LoVo (cell line): ENCODE measurements around the gene SYT9.

Source experiments
- DNase-seq: peaks from one replicate; pipeline ENCODE4 v3.0.0-alpha.2; 2016; ENCODE audit warnings: low spot score

SYT9 gene

DNA sequence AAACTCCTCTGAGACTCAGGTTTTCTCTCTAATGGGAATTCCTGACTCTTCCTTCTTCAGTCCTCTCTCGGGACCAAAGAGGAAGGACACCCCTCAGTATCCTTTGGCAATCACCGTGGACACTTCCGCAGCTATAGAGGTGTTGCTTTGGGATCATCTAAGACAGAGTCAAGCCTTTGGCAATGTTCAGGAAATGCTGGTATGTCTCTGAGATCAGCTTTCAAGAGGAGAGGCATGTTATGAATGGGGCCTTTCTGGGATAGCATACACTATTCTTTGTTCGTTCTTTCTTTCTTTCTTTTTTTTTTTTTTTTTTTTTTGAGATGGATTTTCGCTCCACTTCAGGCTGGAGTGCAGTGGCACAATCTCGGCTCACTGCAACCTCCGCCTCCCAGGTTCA lies 219.4 kb downstream of the SYT9 start:
- no peak for DNase-seq

DNA sequence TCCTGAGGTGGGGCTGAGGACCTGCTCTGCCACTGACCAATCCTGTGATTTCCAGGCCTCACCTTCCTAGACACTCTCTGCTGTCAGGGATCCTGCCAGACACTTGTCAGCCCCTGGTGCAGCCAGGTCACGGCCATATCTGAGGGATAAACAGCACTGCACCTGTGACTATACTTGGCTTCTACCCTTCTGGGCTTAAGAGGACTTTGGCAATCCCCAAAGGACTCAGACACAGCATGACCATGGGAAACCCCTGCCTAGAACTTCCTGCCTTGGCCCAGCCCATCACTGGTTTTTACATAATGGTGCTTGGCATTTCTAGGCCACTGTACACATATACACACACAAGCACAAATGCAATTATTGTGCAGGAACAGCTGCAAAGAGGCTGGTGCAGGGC lies 222.0 kb downstream of the SYT9 start:
- no peak for DNase-seq

DNA sequence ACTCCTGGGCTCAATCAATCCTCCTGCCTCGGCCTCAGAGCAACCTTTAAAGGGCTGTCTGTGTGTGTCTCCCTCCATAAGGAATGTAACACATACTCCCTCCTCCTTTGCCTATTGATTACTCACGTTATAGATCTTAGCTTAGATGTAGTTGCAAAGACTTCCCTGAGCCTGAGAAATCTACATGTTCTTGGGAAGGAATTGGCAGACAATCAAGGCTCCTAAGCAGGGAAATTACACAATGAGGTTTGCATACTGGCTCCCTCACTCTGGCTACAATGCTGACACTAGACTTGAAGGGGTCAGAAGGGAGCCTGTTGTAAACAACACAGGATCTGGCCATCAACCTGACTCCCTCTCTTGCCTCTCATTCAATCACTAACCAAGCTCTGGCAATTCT lies 228.4 kb downstream of the SYT9 start:
- DNase-seq: no peak

DNA sequence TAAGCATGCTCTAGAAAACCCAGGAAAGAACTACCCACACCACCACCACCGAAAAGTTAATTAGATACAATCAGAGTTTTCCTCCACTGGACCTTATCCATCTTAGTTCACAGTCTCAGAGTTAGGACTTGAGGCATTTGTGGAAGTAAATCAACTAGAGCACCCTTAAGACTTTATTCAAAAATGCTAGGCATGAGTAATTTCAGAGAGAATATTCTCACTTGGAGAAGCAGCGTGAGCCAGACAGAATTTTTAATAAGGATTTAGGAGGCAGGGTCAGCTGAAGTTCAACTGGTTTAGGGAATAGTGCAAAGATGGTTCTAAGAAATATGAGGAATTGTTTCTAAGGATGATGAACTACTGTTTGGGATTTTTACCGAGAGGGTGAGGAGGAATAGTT lies 232.4 kb downstream of the SYT9 start:
- no peak for DNase-seq

DNA sequence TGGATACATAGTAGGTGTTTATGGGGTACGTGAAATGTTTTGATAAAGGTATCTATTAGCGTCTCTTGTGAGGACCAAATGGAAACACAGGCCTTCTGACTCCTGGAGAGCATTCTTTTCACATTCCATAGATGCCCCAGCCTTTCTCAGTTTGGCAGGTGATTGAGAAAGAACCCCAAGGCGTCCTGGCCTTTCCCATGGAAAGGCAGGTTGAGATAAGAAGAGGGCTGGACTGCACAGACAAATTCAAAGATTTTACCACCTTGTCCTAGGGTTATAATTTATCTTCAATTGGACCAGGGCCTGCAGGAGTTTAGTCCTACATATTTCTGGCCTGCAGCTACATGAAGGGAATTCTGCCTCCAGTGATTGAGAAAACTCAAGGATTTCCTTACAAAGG lies 232.9 kb downstream of the SYT9 start:
- DNase-seq: no peak

DNA sequence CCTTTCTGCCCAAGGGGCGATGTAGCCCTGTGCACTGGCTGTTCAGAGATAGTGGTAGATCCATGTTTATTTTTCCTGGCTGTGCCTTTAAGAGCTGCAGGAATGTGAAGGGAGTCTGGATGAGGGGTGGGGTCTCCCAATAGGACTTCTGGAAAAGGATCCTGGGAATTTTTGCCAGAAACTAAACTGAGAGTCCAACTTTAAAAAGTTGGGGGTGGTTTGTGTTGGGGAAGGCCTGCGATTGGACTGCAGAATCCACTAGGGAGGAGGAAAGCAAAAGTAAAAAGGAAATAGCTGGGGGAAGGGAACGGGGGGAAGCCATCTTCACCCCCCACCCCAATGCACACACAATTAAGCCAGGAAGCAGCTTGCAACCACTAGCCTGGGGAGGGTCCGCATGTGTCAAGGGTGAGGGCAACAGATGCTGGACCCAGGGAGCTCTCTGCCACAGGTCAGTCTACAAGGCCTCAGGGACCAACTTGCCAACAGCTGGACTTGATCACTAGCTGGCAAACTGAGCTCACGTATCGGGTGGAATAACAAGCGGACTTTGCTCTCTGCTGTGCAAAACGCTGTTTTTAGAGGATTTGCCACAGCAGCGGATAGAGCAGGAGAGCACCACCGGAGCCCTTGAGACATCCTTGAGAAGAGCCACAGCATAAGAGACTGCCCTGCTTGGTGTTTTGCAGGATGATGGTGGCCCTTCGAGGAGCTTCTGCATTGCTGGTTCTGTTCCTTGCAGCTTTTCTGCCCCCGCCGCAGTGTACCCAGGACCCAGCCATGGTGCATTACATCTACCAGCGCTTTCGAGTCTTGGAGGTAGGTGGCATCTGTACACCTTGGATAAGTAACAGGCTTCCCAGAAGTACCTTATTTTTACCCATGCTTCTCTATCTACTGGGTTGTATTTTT lies 233.7 kb downstream of the SYT9 start, which contains the start of gene OLFML1:
Gene OLFML1 (plus strand): TSS at position 321 of the 912 bp plus-strand sequence. CDS start 370 bp downstream, at position 691.
- DNase-seq: no peak

DNA sequence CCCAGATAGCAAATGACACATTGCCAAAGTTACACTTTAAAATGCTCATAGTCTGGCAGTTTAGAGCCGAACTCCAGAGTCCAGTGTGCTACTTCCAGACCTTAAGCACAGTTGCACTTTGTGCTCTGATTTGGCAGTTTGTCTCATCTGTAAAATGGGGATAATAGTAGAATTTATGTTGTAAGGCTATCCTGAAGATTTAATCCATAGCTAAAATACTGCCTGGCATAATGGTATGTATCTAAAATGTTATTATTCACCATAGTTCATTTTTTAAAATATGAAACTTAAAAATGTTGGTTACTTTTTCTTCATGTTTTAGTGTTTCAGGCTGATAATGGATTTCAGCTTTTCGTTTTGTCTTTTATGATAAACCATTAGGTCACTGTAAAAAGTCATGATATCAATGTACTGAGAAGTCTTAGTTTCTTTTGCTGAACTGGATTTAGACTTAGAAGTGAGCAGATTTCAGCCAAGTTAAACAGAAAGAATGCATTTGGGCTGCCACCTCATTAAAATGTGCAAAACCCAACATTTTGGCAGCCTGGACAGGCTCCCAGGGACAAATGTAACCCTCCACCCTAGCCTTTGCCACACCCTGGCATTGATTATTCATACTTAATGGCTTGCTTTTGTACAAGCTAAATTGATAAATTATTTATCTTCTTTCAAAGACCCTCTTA lies 234.5 kb downstream of the SYT9 start:
- DNase-seq: no peak

DNA sequence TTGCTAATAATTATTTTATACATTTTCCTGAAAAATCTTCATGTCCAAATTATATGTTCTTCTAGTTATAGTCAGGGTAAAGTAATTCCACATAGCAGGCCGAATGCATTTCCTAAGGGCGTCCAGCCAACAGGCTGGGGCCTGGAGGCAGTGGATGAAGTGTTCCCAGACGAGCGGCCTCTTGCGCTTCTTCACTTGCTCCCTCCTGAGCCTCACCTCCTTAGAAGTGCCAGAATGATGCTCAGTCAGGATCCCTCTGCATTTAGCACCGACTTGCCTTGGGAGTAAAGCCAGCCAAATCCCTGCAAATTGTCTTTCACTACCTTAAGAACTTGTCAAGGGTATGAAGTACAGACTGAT lies 235.1 kb downstream of the SYT9 start:
- DNase-seq: no peak

DNA sequence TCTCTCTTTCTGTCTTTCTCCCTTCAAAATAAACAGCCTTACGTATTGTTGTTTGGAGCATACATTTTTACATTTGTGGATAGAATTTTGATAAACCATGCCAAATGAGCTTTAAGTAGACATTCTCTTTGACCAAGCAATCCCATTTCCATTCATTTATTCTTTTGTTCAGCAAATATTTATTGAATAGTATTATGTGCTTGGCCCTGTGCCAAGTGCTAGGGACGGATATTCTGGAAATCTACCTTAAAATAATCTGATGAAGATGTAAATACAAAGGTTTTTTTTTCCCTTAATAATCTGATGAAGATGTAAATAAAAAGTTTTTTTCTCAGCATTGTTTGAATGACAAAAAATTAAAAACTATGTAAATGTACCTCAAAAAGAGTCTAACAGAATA lies 235.7 kb downstream of the SYT9 start:
- DNase-seq: no peak

DNA sequence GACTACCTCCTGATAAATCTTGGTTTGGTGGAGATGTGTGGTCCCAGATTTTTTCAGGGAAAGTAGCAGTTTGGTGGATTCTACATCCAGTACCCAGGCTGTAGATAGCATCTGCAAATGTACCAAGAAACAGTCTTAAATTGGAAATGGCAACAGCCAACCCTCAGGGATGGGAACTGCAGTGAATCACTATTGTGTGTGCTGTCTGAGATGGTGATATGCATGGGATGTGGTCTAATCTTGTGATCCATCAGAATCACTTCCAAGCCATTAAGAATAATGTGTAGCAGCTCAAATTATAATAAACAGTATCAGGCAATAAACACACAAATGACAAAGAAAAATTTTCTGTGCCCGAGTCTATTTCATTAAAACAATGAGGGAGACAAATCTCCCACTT lies 237.0 kb downstream of the SYT9 start:
- no peak for DNase-seq

DNA sequence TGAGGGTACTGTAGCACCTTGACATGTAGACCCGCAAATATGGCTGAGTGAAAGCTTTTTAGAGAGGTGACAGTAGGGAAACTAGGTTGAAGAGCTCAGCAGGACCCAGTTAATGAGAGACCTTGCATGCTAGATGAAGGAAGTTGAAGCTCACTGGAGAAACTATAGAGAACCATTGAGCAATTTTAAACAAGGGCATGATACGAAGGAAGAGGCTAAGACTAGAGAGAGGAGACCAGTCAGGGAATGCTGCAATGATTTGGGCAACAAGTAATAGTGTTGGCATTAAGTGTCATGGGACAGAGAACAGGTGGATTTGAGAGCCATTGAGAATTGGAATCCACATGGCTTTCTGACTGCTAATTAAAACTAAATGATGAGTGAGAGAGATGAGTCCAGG lies 237.7 kb downstream of the SYT9 start:
- DNase-seq: no peak

DNA sequence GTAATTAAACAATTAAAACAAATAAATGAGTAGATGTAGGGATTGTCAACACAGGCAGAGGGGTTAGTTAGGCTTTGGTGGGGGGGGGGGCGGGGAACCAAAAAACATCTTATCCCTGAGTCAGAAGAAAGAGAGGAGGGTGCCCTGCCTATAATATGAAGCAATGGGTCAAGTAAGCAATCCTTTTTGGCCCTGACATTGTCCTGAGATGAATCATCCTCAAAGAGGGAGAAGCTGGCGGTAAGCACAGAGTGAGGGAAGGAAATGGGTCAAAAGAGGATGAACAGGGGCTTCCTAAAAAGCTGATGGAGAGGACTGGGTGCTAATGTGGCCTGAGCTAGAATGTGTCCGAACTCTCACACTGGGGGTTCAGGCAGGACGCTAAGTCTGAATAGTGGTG lies 238.3 kb downstream of the SYT9 start:
- no peak for DNase-seq

DNA sequence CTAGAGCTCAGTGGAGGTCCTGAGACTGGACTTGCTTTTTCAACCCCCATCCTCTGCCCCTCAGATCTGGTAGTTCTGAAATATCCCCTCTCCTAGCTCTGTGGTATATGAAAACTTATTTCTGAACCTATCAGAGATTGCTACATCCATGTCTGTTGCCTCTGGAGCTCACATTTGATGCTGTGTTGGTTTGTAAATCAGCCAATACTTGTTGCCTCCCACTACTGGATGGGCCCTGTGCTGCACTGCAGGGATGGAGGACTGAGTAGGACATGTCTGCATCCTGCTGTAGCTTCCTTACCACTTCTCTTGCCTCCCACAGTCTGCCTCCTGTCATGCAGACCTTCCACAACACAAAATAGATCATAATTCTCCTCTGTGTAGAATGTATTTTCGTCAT lies 238.8 kb downstream of the SYT9 start:
- DNase-seq: no peak

DNA sequence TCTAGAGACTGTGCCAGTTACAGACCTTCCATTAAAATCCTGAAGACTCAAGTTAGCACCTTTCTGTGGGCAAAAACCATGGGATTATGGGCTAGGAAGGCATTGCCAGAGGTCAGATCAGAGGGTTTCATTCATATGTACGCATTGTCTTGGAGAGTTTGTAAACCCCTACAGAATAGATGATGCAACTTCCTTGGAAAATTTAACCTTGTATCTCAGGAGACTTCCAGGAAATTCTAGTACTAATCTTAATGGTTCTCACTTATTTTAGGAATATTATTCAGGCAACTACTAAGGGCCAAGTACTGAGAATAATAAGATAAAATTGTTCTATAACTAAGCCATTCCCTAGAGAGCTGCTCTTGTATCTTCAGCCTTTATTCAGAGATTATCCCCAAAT lies 240.5 kb downstream of the SYT9 start:
- DNase-seq: no peak

DNA sequence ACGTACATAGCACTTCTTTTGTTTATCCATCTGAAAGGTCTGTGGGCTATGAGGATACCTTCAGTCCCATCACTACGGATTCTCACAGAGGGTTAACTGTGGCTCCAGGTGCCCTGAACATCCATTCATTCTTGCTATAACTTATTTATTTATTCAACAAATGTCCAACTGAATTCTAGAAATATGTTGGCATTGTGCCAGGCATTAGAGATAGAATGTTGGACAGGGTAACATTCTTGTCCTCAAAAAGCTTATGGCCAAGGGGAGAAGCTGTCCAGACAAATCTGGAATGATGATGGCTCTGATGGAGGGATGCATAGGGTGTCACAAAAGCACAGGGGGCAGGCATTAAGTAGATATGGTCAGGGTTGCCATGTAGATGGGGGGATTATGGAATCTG lies 242.0 kb downstream of the SYT9 start:
- no peak for DNase-seq

DNA sequence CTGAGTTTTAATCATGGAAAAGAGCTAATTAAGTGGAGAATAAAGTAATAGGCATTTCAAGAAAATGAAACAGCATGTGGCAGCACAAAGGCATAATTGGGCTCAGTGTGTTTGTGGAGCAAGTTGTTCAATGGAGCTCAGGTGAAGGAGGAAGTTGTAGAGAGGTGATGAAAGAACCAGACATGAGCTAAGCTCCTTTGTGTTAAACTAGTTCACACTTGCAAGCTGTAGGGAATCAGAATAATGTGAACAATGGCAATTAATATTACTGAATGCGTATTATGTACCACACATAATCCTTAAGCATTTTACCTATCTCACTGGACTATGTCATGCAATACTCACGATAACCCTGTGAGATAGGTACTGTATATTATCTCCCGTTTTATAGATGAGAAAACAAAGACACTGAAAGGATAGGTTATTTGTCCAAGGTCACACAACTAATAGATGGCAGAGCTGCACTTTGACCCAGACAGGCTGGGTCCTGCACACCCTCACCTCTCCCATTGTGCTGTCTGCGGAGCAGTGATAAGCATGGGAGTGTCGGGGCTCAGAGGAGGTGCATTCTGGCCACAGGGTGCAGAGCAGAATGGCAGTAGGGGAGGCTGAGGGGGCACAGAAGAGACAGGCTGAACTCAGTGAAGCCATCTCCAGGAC lies 242.5 kb downstream of the SYT9 start:
- no peak for DNase-seq

DNA sequence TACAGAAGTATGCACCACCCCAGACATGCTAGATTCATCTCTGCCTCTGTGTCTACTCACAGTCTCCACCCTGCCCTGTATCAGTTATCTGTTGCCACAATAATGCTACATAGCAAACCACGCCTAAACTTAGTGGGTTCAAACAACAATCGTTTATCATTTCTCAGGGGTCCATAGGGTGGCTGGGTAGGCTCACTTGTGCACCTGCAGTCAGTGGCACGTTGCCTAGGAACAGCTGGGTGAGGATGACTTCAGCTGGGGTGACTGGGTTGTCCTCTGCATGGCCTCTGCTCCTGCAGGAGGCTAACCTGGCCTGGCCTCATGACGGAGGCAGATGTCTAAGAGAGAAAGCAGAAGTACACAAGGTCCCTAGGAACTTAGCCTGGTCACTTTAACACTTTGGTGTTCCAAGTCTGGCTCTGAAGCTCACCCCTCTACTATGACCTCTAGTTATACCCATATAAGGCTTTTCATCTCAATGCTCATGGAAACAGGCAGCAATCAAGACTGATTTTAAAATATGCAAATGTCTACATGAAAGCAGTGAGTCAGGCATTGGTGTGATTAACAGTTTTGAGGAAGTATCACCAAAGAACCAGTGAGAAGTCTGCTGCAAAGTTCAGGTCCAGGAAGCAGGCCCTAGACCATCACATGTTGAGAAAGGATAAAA lies 244.3 kb downstream of the SYT9 start:
- DNase-seq: no peak

DNA sequence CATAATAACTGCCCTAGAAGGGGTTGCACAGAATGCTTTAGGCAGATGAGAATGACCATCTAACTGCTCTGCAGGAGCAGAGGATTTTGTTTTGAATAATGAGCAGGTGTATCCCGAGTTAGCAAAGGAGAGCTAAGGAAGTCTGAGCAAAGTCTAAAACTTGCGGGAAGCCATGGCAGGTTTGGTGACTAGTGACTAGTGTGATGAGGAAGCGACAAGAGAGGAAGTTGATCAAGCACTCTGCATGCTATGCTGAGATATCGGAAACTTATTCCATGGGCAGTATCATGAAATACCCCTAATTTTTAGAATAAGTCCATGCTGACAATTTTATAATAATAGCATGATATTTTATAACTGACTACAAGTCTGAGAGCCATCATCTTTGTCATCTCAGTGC lies 246.5 kb downstream of the SYT9 start:
- DNase-seq: no peak

DNA sequence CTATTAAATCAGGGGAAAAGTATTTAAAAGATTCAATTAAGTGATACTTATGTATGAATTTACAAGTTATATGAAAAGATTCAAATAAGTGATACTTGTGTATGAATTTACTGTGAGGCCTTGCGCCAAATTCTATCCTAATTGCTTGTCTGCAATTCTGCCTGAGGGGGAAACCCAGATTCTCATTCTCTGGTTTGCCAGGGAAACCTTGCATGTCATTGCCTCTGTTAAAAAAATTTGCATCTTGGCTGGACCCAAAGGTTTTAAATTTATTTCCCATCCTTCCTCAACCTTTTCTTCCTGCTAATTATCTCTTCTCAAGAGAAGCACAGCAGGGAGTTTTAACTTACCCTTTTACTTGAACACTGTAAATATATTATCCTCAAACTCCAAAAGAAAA lies 247.4 kb downstream of the SYT9 start:
- no peak for DNase-seq

DNA sequence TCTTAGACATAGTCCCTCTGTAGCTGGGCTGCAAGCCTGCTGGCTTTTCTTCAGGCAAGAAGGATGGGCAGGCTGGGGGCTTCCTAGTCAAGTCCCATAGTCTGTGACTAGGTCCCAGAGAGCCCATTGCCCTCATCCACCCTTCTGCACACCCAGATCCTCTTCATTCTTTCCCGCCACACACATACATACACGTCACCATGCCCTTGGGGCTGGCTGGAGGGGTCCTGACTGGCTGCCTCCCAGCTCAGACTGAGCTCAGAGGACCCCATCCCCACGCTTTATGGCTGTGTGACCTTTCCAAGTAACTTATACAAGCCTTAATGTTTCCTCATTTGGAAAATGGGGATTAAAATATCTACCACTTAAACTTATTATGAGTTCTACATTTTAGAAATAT lies 248.5 kb downstream of the SYT9 start:
- no peak for DNase-seq

DNA sequence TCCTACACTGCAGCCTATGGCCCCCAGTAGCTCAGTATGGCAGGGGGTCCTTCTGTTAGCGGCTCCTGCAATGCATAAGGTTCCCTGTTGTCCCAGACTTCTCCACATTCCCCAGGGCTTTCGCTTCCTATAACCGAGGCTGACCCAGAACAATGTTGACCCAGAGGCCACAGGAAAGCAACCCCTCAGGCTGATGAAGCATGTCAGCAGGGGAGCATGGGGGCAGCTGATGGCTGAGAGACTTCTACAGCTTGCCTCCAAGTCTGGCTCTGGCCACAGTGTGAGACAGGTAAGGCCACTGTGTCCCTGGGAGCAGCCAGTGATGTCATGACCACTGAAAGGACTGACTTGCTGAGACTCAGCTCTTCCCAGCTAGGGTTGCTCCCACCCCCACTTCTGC lies 249.5 kb downstream of the SYT9 start:
- no peak for DNase-seq

DNA sequence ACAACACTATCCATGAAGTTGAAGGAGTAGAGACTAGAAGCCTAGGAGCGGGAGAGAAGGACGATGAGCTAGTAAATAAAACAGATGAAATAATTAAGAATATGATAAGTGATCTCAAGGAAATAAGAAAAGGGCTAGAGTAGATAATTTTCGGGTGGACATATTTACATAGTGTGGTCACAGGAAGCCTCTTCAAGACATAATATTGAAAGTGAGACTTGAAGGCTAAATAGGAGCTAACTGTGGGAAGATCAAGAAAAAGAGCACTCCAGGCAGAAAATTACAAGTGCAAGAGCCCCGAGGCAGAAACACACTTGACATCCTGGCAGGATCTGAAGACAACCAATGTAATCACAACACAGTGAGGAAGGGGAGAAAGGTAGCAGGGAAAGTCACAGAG lies 250.2 kb downstream of the SYT9 start:
- DNase-seq: no peak

DNA sequence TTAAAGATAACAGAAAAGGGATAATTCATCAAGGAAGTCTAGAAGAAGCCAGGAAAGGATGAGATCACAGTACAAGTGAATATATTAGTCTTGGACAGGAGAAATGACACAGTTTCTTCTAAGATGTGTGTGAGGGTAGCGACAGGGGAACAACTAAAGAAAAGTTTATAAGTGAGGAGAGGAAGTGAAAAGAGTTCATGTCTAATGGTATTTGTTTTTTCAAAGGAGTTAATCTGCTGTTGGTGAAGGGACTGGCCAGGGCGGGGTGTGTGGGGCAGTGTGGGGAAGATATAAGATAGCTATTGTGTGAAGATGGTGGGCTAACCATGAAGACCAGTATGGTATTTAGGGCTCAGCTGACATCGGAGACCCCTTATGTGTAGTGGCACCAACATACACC lies 254.5 kb downstream of the SYT9 start:
- DNase-seq: no peak
